HepG2 (cell line): ENCODE results near the gene PMPCB. TPM values are rescaled to one million over a fixed set of nuclear protein-coding genes. Genes with fewer than 3 reads are reported as not detected.

ENCODE experiments used
- AFF4 ChIP-seq: sonication (generic); formaldehyde crosslinking; IDR thresholded peaks from 2 replicates; pipeline ENCODE4 v1.4.0; 2020; ENCODE audit warnings: missing genetic modification reagents
- ARID3A ChIP-seq: IDR thresholded peaks from 2 replicates; pipeline ENCODE4 v1.6.1; 2012; ENCODE audit warnings: low read depth, low read length, improper control_type of control experiment
- ATF4 ChIP-seq, 2 experiments: fragments of 450-650 bp in 1 of 2; sonication (generic) in 1 of 2; formaldehyde crosslinking; IDR thresholded peaks; 2 replicates each; pipeline versions ENCODE4 v1.5.0 to v1.8.0; 2020 to 2022; ENCODE audit warnings: mild to moderate bottlenecking in 1 of 2, missing genetic modification reagents in 1 of 2
- IRF9 ChIP-seq: sonication (generic); formaldehyde crosslinking; IDR thresholded peaks from 2 replicates; pipeline ENCODE4 v1.8.0; 2022; ENCODE audit warnings: missing genetic modification reagents, mild to moderate bottlenecking, borderline replicate concordance
- MAZ ChIP-seq, 2 experiments: sonication (generic) in 1 of 2; formaldehyde crosslinking in 1 of 2; IDR thresholded peaks; 2 replicates each; pipeline versions ENCODE4 v1.5.0 to v1.6.1; 2012 to 2020; ENCODE audit warnings: low read depth in 2 of 2, mild to moderate bottlenecking in 2 of 2, borderline replicate concordance in 1 of 2, improper control_type of control experiment in 1 of 2, low read length in 1 of 2, missing genetic modification reagents in 1 of 2, moderate library complexity in 1 of 2
- NR2F2 ChIP-seq: IDR thresholded peaks from 2 replicates; pipeline ENCODE4 v1.6.1; 2012; ENCODE audit warnings: low read depth, inconsistent platforms, borderline replicate concordance
- POGZ ChIP-seq: sonication (generic); formaldehyde crosslinking; IDR thresholded peaks from 2 replicates; pipeline ENCODE4 v1.4.0; 2020; ENCODE audit warnings: mild to moderate bottlenecking, missing genetic modification reagents
- PRMT3 ChIP-seq: sonication (generic); formaldehyde crosslinking; IDR thresholded peaks from 2 replicates; pipeline ENCODE4 v1.8.1; 2022; ENCODE audit warnings: low read depth, mild to moderate bottlenecking, moderate library complexity, missing genetic modification reagents, borderline replicate concordance
- ZNF207 ChIP-seq: fragments of 450-650 bp; IDR thresholded peaks from 2 replicates; pipeline ENCODE4 v1.6.1; 2016; ENCODE audit warnings: antibody characterized with exemption, borderline replicate concordance
- ZNF609 ChIP-seq: sonication (generic); formaldehyde crosslinking; IDR thresholded peaks from 2 replicates; pipeline ENCODE4 v1.4.0; 2020; ENCODE audit warnings: mild to moderate bottlenecking, missing genetic modification reagents, borderline replicate concordance
- ZNF670 ChIP-seq: sonication (generic); formaldehyde crosslinking; IDR thresholded peaks from 2 replicates; pipeline ENCODE4 v1.8.0; 2022; ENCODE audit warnings: mild to moderate bottlenecking, missing genetic modification reagents, borderline replicate concordance
- ZSCAN9 ChIP-seq: IDR thresholded peaks from 2 replicates; pipeline ENCODE4 v1.6.1; 2016; ENCODE audit warnings: borderline replicate concordance
- polyA plus RNA-seq, 8 experiments: library from polyadenylated mRNA; depleted of rRNA in 3 of 8; stranded (reverse) in 7 of 8; unstranded in 1 of 8; fragments of >200 nt; fragmentation: Illumina TruSeq in 4 of 8; extraction: Trizol in 4 of 8; gene quantifications; 2 replicates each; pipeline versions ENCODE4 v1.2.1 to v1.2.3, GENCODE V29; 2011 to 2016; ENCODE audit warnings: low read depth in 4 of 8, missing spikeins in 1 of 8, mixed read lengths in 1 of 8; ENCODE audit not compliant: insufficient read depth in 1 of 8
- total RNA-seq, 5 experiments: library from RNA; depleted of rRNA; stranded (reverse); fragments of >200 nt; fragmentation: Illumina TruSeq; extraction: Trizol; gene quantifications; 2 replicates each; pipeline ENCODE4 v1.2.3, GENCODE V29; 2016; ENCODE audit warnings: low read depth in 1 of 5

PMPCB gene
- total and polyA plus RNA-seq, 2 of the 13 experiments (the other 11 are each of a cell fraction or from before 2014, with no cell fraction given): 80.8 to 124 TPM

- TF ChIP-seq ATF4 (CRISPR knock-in tag; IDR thresholded peaks at IDR 0.05) (peak in 1 of 2 experiments; percentile 40; a peak in 2 of 4 replicates), ZSCAN9 (CRISPR knock-in tag) (peak; percentile 86), PRMT3 (no peak), ARID3A (peak; percentile 46; the same call in 1 of the 2 replicates), ZNF670 (CRISPR knock-in tag) (peak; percentile 61; the same call in 1 of the 2 replicates), NR2F2 (peak; percentile 84), AFF4 (no peak), ZNF609 (CRISPR knock-in tag) (peak; percentile 34; the same call in 1 of the 2 replicates), MAZ (IDR thresholded peaks at IDR 0.05; ENCODE audit: borderline replicate concordance, low read depth, low read length) (peak; percentile 24; the same call in 1 of the 2 replicates), MAZ (CRISPR knock-in tag; IDR thresholded peaks at IDR 0.05; ENCODE audit: low read depth) (peak; percentile 50; the same call in 1 of the 2 replicates), IRF9 (CRISPR knock-in tag) (peak; percentile 70; the same call in 1 of the 2 replicates), ZNF207 (no peak), POGZ (peak; percentile 94)
Measured at GRCh38 chr7:103296901-103297836, at the start of gene PMPCB (continued).
